Right lobe of liver (tissue), 4 donors: ENCODE data around the gene LYRM9.
"Not testable (repeated sequence)": the region's sequence is repeated elsewhere in the genome, so short reads cannot be mapped to it uniquely, and the experiment has no call there.

Source experiments
- CTCF ChIP-seq, 4 donors: fragments of 200-600 bp in 3 of 4; fragments of 450-650 bp in 1 of 4; IDR thresholded peaks; one replicate each; pipeline versions ENCODE4 v1.5.1 to v1.8.0; 2016 to 2022; ENCODE audit warnings: antibody characterized with exemption in 4 of 4, mild to moderate bottlenecking in 2 of 4
- POLR2A ChIP-seq: fragments of 450-650 bp; IDR thresholded peaks from one replicate; pipeline ENCODE4 v1.6.1; 2017; ENCODE audit warnings: antibody characterized with exemption, mild to moderate bottlenecking
- donor health status: DM: no; HTN: no; CAD: no.
- donor health status: DM: no; HTN: no; CAD: no.
- donor health status: DM: no; HTN: yes; CAD: no.

GRCh38 chr17:27837769-27838168 is 55.4 kb downstream of the LYRM9 start:
- not testable (repeated sequence) for TF ChIP-seq CTCF (IDR thresholded peaks at IDR 0.05); POLR2A
